HepG2 (cell line): ENCODE results near the gene XPOT. TPM values are rescaled to one million over a fixed set of nuclear protein-coding genes. Genes with fewer than 3 reads are reported as not detected.

ENCODE experiments used
- BORCS8-MEF2B ChIP-seq: sonication (generic); formaldehyde crosslinking; IDR thresholded peaks from 2 replicates; pipeline ENCODE4 v1.8.0; 2022; ENCODE audit warnings: mild to moderate bottlenecking, missing genetic modification reagents
- BRCA1 ChIP-seq: sonication (generic); formaldehyde crosslinking; IDR thresholded peaks from 2 replicates; pipeline ENCODE4 v1.4.0; 2020; ENCODE audit warnings: missing genetic modification reagents
- ELF3 ChIP-seq: IDR thresholded peaks from 2 replicates; pipeline ENCODE4 v1.6.1; 2016; ENCODE audit warnings: missing genetic modification reagents, missing compliant biosample characterization
- ELF4 ChIP-seq: sonication (generic); formaldehyde crosslinking; IDR thresholded peaks from 2 replicates; pipeline ENCODE4 v1.5.0; 2020; ENCODE audit warnings: missing genetic modification reagents, mild to moderate bottlenecking, moderate library complexity, borderline replicate concordance
- ESRRA ChIP-seq: sonication (generic); formaldehyde crosslinking; IDR thresholded peaks from 2 replicates; pipeline ENCODE4 v1.5.1; 2020; ENCODE audit warnings: mild to moderate bottlenecking, low read depth, missing genetic modification reagents
- FOSL2 ChIP-seq: sonication (generic); formaldehyde crosslinking; IDR thresholded peaks from 2 replicates; pipeline ENCODE4 v1.4.0; 2020; ENCODE audit warnings: missing genetic modification reagents
- HOMEZ ChIP-seq: IDR thresholded peaks from 2 replicates; pipeline ENCODE4 v1.6.1; 2016; ENCODE audit warnings: low read depth
- HOXA3 ChIP-seq: sonication (generic); formaldehyde crosslinking; IDR thresholded peaks from 2 replicates; pipeline ENCODE4 v1.5.0; 2020; ENCODE audit warnings: missing genetic modification reagents
- MAFG ChIP-seq: sonication (generic); formaldehyde crosslinking; IDR thresholded peaks from 2 replicates; pipeline ENCODE4 v1.5.1; 2020; ENCODE audit warnings: mild to moderate bottlenecking, missing genetic modification reagents
- MIER2 ChIP-seq: IDR thresholded peaks from 2 replicates; pipeline ENCODE4 v1.6.1; 2016; ENCODE audit warnings: missing biosample characterization, missing genetic modification reagents
- MXD1 ChIP-seq: sonication (generic); formaldehyde crosslinking; IDR thresholded peaks from 2 replicates; pipeline ENCODE4 v1.4.0; 2020; ENCODE audit warnings: mild to moderate bottlenecking, missing genetic modification reagents
- NCOA5 ChIP-seq: sonication (generic); formaldehyde crosslinking; IDR thresholded peaks from 2 replicates; pipeline ENCODE4 v1.4.0; 2020; ENCODE audit warnings: missing genetic modification reagents
- RBFOX2 ChIP-seq: fragments of 200-400 bp; formaldehyde crosslinking; IDR thresholded peaks from 2 replicates; pipeline ENCODE4 v1.6.1; 2017; ENCODE audit warnings: low read depth, mild to moderate bottlenecking, low read length
- RFXAP ChIP-seq: sonication (generic); formaldehyde crosslinking; IDR thresholded peaks from 2 replicates; pipeline ENCODE4 v1.4.0; 2020; ENCODE audit warnings: missing genetic modification reagents, borderline replicate concordance
- SALL2 ChIP-seq: sonication (generic); formaldehyde crosslinking; IDR thresholded peaks from 2 replicates; pipeline ENCODE4 v1.8.1; 2023; ENCODE audit warnings: mild to moderate bottlenecking, missing genetic modification reagents, inconsistent platforms
- SYNCRIP ChIP-seq: fragments of 200-400 bp; formaldehyde crosslinking; IDR thresholded peaks from 2 replicates; pipeline ENCODE4 v1.6.1; 2018; ENCODE audit warnings: mild to moderate bottlenecking, low read depth, low read length; ENCODE audit not compliant: insufficient read depth
- TAF1 ChIP-seq: sonication (generic); formaldehyde crosslinking; IDR thresholded peaks from 2 replicates; pipeline ENCODE4 v1.4.0; 2020; ENCODE audit warnings: missing genetic modification reagents
- XRCC5 ChIP-seq: fragments of 200-400 bp; formaldehyde crosslinking; optimal IDR thresholded peaks from 2 replicates; pipeline ENCODE3; 2017; ENCODE audit warnings: mild to moderate bottlenecking, low read length
- ZFP36L1 ChIP-seq: sonication (generic); formaldehyde crosslinking; IDR thresholded peaks from 2 replicates; pipeline ENCODE4 v1.8.0; 2022; ENCODE audit warnings: mild to moderate bottlenecking, missing genetic modification reagents, moderate library complexity
- ZFP90 ChIP-seq: sonication (generic); formaldehyde crosslinking; IDR thresholded peaks from 2 replicates; pipeline ENCODE4 v1.8.0; 2022; ENCODE audit warnings: missing genetic modification reagents, mild to moderate bottlenecking, inconsistent platforms, borderline replicate concordance
- ZNF296 ChIP-seq: sonication (generic); formaldehyde crosslinking; conservative IDR thresholded peaks from 2 replicates; pipeline ENCODE4 v1.5.0; 2020; ENCODE audit warnings: mild to moderate bottlenecking, missing genetic modification reagents
- ZNF354B ChIP-seq: sonication (generic); formaldehyde crosslinking; IDR thresholded peaks from 2 replicates; pipeline ENCODE4 v1.8.0; 2022; ENCODE audit warnings: mild to moderate bottlenecking, missing genetic modification reagents
- ZNF605 ChIP-seq: sonication (generic); formaldehyde crosslinking; IDR thresholded peaks from 2 replicates; pipeline ENCODE4 v1.8.0; 2022; ENCODE audit warnings: mild to moderate bottlenecking, missing genetic modification reagents
- polyA plus RNA-seq, 8 experiments: library from polyadenylated mRNA; depleted of rRNA in 3 of 8; stranded (reverse) in 7 of 8; unstranded in 1 of 8; fragments of >200 nt; fragmentation: Illumina TruSeq in 4 of 8; extraction: Trizol in 4 of 8; gene quantifications; 2 replicates each; pipeline versions ENCODE4 v1.2.1 to v1.2.3, GENCODE V29; 2011 to 2016; ENCODE audit warnings: low read depth in 4 of 8, missing spikeins in 1 of 8, mixed read lengths in 1 of 8; ENCODE audit not compliant: insufficient read depth in 1 of 8
- total RNA-seq, 5 experiments: library from RNA; depleted of rRNA; stranded (reverse); fragments of >200 nt; fragmentation: Illumina TruSeq; extraction: Trizol; gene quantifications; 2 replicates each; pipeline ENCODE4 v1.2.3, GENCODE V29; 2016; ENCODE audit warnings: low read depth in 1 of 5
- TF ChIP-seq, protein P1 (sequence below): sonication (generic); formaldehyde crosslinking; IDR thresholded peaks from 2 replicates; pipeline ENCODE4 v1.8.1; 2022; ENCODE audit warnings: mild to moderate bottlenecking, missing genetic modification reagents
- TF ChIP-seq, protein P2 (sequence below): IDR thresholded peaks from 2 replicates; pipeline ENCODE4 v1.6.1; 2012; ENCODE audit warnings: inconsistent platforms
- TF ChIP-seq, protein P3 (sequence below): sonication (generic); formaldehyde crosslinking; IDR thresholded peaks from 2 replicates; pipeline ENCODE4 v1.4.0; 2020; ENCODE audit warnings: missing genetic modification reagents

Gene XPOT
- total and polyA plus RNA-seq, 2 of the 13 experiments (the other 11 are each of a cell fraction or from before 2014, with no cell fraction given) = 93.8 to 102 TPM

- TF ChIP-seq SALL2 = peak; percentile 73
- TF ChIP-seq ELF3 (CRISPR knock-in tag) = peak; percentile 47
- TF ChIP-seq, protein P1, sequence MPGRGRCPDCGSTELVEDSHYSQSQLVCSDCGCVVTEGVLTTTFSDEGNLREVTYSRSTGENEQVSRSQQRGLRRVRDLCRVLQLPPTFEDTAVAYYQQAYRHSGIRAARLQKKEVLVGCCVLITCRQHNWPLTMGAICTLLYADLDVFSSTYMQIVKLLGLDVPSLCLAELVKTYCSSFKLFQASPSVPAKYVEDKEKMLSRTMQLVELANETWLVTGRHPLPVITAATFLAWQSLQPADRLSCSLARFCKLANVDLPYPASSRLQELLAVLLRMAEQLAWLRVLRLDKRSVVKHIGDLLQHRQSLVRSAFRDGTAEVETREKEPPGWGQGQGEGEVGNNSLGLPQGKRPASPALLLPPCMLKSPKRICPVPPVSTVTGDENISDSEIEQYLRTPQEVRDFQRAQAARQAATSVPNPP (CRISPR knock-in tag) = peak; percentile 49; the same call in 1 of the 2 replicates
- TF ChIP-seq ELF4 = 0 out of 2 replicates have a peak, but pooled peaks have one; percentile 69
- TF ChIP-seq MXD1 (CRISPR knock-in tag) = peak; percentile 67
- TF ChIP-seq SYNCRIP = no peak
- no peak for TF ChIP-seq ZNF296 (CRISPR knock-in tag)
- TF ChIP-seq, protein P2, sequence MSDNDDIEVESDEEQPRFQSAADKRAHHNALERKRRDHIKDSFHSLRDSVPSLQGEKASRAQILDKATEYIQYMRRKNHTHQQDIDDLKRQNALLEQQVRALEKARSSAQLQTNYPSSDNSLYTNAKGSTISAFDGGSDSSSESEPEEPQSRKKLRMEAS = peak; percentile 80
- no peak for TF ChIP-seq HOMEZ
- peak; percentile 75; the same call in 1 of the 2 replicates for TF ChIP-seq BORCS8-MEF2B
- peak; percentile 62 for TF ChIP-seq ZNF605
- TF ChIP-seq, protein P3, sequence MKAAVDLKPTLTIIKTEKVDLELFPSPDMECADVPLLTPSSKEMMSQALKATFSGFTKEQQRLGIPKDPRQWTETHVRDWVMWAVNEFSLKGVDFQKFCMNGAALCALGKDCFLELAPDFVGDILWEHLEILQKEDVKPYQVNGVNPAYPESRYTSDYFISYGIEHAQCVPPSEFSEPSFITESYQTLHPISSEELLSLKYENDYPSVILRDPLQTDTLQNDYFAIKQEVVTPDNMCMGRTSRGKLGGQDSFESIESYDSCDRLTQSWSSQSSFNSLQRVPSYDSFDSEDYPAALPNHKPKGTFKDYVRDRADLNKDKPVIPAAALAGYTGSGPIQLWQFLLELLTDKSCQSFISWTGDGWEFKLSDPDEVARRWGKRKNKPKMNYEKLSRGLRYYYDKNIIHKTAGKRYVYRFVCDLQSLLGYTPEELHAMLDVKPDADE (CRISPR knock-in tag) = no peak
- 0 out of 2 replicates have a peak, but pooled peaks have one; percentile 10 for TF ChIP-seq RFXAP (CRISPR knock-in tag)
- TF ChIP-seq MAFG (CRISPR knock-in tag) = peak; percentile 78
- no peak for TF ChIP-seq NCOA5 (CRISPR knock-in tag)
- peak; percentile 84 for TF ChIP-seq HOXA3 (CRISPR knock-in tag)
- no peak for TF ChIP-seq ESRRA
- TF ChIP-seq ZFP36L1 = peak; percentile 68; the same call in 1 of the 2 replicates
- TF ChIP-seq MIER2 (CRISPR knock-in tag) = no peak
- TF ChIP-seq FOSL2 (CRISPR knock-in tag) = peak; percentile 38; the same call in 1 of the 2 replicates
- peak; percentile 18; the same call in 1 of the 2 replicates for TF ChIP-seq BRCA1 (CRISPR knock-in tag)
- peak; percentile 88 for TF ChIP-seq RBFOX2
- no peak for TF ChIP-seq XRCC5
- peak; percentile 72; the same call in 1 of the 2 replicates for TF ChIP-seq TAF1 (CRISPR knock-in tag)
- no peak for TF ChIP-seq ZFP90
- peak; percentile 83; the same call in 1 of the 2 replicates for TF ChIP-seq ZNF354B (CRISPR knock-in tag)
Measured at GRCh38 chr12:64451687-64452558, 47.7 kb downstream of the XPOT start, which contains the start of gene TBK1 (continued).
